Type B pancreatic cell (in vitro differentiated cells): ENCODE results near the gene PRDM2. TPM values are rescaled to one million over a fixed set of nuclear protein-coding genes. Genes with fewer than 3 reads are reported as not detected.
"Not testable (repeated sequence)": the region's sequence is repeated elsewhere in the genome, so short reads cannot be mapped to it uniquely, and the experiment has no call there.

Source experiments
- DNase-seq: peaks from one replicate; pipeline ENCODE4 v3.0.0; 2021; ENCODE audit warnings: mixed read lengths; ENCODE audit not compliant: unreplicated experiment; ENCODE audit errors: extremely low spot score
- H3K27ac Mint-ChIP-seq: 2 replicates; pipeline ENCODE4 v1.8.0; 2021; ENCODE audit warnings: mild to moderate bottlenecking, mixed read lengths
- H3K27me3 Mint-ChIP-seq: 2 replicates; pipeline ENCODE4 v1.8.0; 2021; ENCODE audit warnings: mixed read lengths
- H3K36me3 Mint-ChIP-seq: 2 replicates; pipeline ENCODE4 v1.8.0; 2021; ENCODE audit warnings: mixed read lengths
- H3K4me1 Mint-ChIP-seq: one replicate; pipeline ENCODE4 v1.8.0; 2021; ENCODE audit warnings: mixed read lengths; ENCODE audit not compliant: unreplicated experiment
- H3K4me3 Mint-ChIP-seq: 2 replicates; pipeline ENCODE4 v1.8.0; 2021; ENCODE audit warnings: mild to moderate bottlenecking, mixed read lengths
- H3K9me3 Mint-ChIP-seq: 2 replicates; pipeline ENCODE4 v1.8.0; 2021; ENCODE audit warnings: mixed read lengths
- total RNA-seq: library from RNA; stranded (reverse); gene quantifications from 2 replicates; pipeline ENCODE4 v1.2.1, GENCODE V29; 2021; ENCODE audit warnings: low replicate concordance
- TF ChIP-seq, protein P1 (sequence below): fragments of 200-600 bp; sonication (generic); conservative IDR thresholded peaks from 2 replicates; pipeline ENCODE4 v1.5.0; 2021; ENCODE audit warnings: antibody characterized with exemption, mild to moderate bottlenecking

Gene PRDM2
- total RNA-seq, 1 donor from 2014 or later = 44.6 TPM

DNA sequence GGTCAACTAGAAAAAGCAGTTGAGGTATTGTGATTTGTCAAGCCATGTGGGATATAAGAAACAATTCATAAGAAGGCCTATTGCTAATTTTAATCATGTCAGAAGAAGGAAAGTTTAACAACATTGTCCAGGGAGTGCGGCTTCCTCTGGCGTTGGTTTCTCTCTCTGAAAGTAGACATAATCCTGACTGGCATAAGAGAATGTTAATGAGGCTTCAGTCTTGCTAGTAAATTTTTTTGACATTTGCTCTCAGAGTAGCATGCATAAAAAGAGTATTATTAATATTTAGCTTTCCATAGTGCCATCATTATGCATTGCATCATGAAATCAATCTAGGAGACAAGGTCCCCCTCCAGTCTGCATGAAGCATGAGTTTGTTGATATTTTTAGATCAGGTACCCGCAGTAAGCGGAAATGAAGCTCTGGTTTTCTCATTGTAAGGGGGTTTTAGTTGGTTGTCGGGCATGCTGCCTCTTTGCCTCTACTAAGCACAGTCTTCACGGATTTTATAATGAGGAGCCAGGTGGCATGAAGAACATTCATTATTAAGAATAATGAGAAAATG, 12.8 kb upstream of the PRDM2 start:
- H3K27ac Mint-ChIP-seq = no peak overlapping the region
- TF ChIP-seq, protein P1, sequence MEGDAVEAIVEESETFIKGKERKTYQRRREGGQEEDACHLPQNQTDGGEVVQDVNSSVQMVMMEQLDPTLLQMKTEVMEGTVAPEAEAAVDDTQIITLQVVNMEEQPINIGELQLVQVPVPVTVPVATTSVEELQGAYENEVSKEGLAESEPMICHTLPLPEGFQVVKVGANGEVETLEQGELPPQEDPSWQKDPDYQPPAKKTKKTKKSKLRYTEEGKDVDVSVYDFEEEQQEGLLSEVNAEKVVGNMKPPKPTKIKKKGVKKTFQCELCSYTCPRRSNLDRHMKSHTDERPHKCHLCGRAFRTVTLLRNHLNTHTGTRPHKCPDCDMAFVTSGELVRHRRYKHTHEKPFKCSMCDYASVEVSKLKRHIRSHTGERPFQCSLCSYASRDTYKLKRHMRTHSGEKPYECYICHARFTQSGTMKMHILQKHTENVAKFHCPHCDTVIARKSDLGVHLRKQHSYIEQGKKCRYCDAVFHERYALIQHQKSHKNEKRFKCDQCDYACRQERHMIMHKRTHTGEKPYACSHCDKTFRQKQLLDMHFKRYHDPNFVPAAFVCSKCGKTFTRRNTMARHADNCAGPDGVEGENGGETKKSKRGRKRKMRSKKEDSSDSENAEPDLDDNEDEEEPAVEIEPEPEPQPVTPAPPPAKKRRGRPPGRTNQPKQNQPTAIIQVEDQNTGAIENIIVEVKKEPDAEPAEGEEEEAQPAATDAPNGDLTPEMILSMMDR = no peak
- no peaks in the 10 kb centered on the region for H3K9me3 Mint-ChIP-seq
- no peak for DNase-seq
- H3K27me3 Mint-ChIP-seq = peaks cover 15% of the 10 kb centered on the region
- H3K4me3 Mint-ChIP-seq = no peak overlapping the region
- no peaks in the 10 kb centered on the region for H3K4me1 Mint-ChIP-seq
- H3K36me3 Mint-ChIP-seq = no peaks in the 10 kb centered on the region

DNA sequence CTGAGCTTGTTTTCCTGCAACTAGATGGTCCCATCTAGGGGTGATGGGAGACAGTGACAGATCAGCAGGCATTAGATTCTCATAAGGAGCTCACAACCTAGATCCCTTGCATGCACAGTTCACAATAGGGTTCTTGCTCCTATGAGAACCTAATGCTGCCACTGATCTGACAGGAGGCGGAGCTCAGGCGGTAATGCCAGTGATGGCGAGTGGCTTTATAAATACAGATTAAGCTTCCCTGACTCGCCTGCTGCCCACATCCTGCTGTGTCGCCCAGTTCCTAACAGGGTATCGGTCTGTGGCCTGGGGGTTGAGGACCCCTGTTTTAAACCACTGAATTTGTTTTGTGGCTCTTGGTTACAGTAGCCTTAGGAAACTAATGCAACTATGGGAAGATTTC, 6.9 kb upstream of the PRDM2 start:
- not testable (repeated sequence) for H3K9me3 Mint-ChIP-seq, DNase-seq, H3K4me3 Mint-ChIP-seq, H3K27ac Mint-ChIP-seq, H3K4me1 Mint-ChIP-seq, H3K36me3 Mint-ChIP-seq, H3K27me3 Mint-ChIP-seq

- peaks cover 5% of the 10 kb centered on the region for H3K36me3 Mint-ChIP-seq
- no peak overlapping the region for H3K27ac Mint-ChIP-seq
- no peak for DNase-seq
- TF ChIP-seq, protein P1 = no peak
- H3K4me3 Mint-ChIP-seq = no peak overlapping the region
- H3K27me3 Mint-ChIP-seq = peaks cover 3% of the 10 kb centered on the region
- H3K4me1 Mint-ChIP-seq = peaks cover 5% of the 10 kb centered on the region
- H3K9me3 Mint-ChIP-seq = peaks cover 13% of the 10 kb centered on the region
Observed at GRCh38 chr1:13694886-13695684, 4.9 kb upstream of the PRDM2 start.

- Mint-ChIP-seq H3K27ac (peak overlapping the region; percentile 12), H3K4me3 (peak overlapping the region; percentile 61), H3K36me3 (peaks cover 8% of the 10 kb centered on the region), H3K9me3 (peaks cover 13% of the 10 kb centered on the region), H3K4me1 (peaks cover 18% of the 10 kb centered on the region), H3K27me3 (peaks cover 2% of the 10 kb centered on the region)
- no peak for DNase-seq
- TF ChIP-seq, protein P1 = no peak
Observed at GRCh38 chr1:13697738-13698137, 2.2 kb upstream of the PRDM2 start.

DNA sequence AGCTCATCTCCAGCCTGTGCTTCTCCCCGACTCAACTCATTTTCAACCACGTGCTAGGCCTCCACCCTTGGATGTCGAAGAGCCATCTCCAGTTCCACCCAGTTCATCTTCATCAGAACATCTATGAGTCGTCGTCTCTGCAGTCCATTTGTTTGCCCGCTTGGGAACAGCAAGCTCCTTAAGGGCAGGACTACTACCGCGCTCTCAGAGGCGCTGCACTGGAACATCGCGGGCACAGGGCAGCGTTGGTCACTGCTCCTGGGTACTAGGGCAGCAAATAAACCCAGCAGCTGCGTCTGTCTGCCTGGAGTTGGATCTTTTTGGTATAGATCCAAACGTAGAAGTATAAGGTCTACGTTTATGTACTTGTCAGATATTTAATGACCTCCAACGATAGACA, 478 bp upstream of the PRDM2 start:
- H3K27me3 Mint-ChIP-seq = peaks cover 2% of the 10 kb centered on the region
- H3K9me3 Mint-ChIP-seq = peaks cover 13% of the 10 kb centered on the region
- no peak for DNase-seq
- peak overlapping the region; percentile 62 for H3K4me3 Mint-ChIP-seq
- TF ChIP-seq, protein P1 = no peak
- H3K4me1 Mint-ChIP-seq = peaks cover 18% of the 10 kb centered on the region
- H3K27ac Mint-ChIP-seq = peak overlapping the region; percentile 27
- H3K36me3 Mint-ChIP-seq = peaks cover 8% of the 10 kb centered on the region

GRCh38 chr1:13700521-13701270, 708 bp downstream of the PRDM2 start:
- Mint-ChIP-seq H3K36me3 (peaks cover 8% of the 10 kb centered on the region), H3K27me3 (peaks cover 2% of the 10 kb centered on the region), H3K4me1 (peaks cover 18% of the 10 kb centered on the region), H3K9me3 (peaks cover 13% of the 10 kb centered on the region), H3K4me3 (peak overlapping the region; percentile 97), H3K27ac (peak overlapping the region; percentile 94)
- TF ChIP-seq, protein P1 = no peak
- DNase-seq = no peak
